Stimulated activated naive B cell treated with anti-CD40 and anti-IgM and Interleukin-4, amounts not matched to agents 10 μg/mL and 1 μg/mL and 100 μg/mL, for 72 hours (primary cell): ENCODE results near the gene CPHXL2.

ENCODE experiments used
- ATAC-seq, 2 donors: fragments of 150-1000 bp; cut with Tn5 transposase; replicated peaks; 2 replicates each; pipeline ENCODE4 v1.10.0; 2021; ENCODE audit warnings: moderate library complexity in 1 of 2
- DNase-seq: peaks from one replicate; pipeline ENCODE4 v3.0.0; 2021
- H3K27ac Mint-ChIP-seq: one replicate; pipeline ENCODE4 v1.8.0; 2022; ENCODE audit warnings: mild to moderate bottlenecking, mixed read lengths
- H3K27me3 Mint-ChIP-seq, 2 donors: one replicate each; pipeline ENCODE4 v1.8.0; 2022; ENCODE audit warnings: mixed read lengths in 2 of 2
- H3K36me3 Mint-ChIP-seq, 2 donors: one replicate each; pipeline ENCODE4 v1.8.0; 2022; ENCODE audit warnings: mixed read lengths in 2 of 2, mild to moderate bottlenecking in 1 of 2
- H3K4me1 Mint-ChIP-seq, 2 donors: one replicate each; pipeline ENCODE4 v1.8.0; 2022; ENCODE audit warnings: mixed read lengths in 2 of 2, mild to moderate bottlenecking in 1 of 2
- H3K4me3 Mint-ChIP-seq, 2 donors: one replicate each; pipeline ENCODE4 v1.8.0; 2022; ENCODE audit warnings: mild to moderate bottlenecking in 2 of 2, mixed read lengths in 2 of 2, moderate library complexity in 1 of 2
- H3K9me3 Mint-ChIP-seq, 2 donors: one replicate each; pipeline ENCODE4 v1.8.0; 2022; ENCODE audit warnings: mixed read lengths in 2 of 2, mild to moderate bottlenecking in 1 of 2

Gene CPHXL2

DNA sequence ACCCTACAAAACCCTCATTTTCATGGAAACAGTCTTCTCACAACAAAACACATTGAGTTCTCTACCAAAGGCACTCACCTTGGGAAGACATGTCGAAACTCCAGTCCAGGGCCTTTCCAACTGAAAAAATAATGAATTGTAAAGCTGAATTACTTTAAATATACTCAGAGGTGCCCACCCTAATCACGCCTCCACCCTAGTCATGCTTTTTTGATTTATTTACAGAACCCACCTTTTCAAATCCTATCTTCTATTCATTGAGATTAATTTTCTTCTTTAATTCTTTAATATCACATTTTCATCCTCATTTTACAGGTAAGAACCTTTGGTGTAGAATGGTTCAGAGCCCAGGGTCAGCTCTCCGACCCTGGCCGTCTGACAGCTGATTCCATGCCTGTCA, at the start of gene CPHXL2:
Gene CPHXL2, minus strand, starts transcription at position 101 of the 400 bp plus-strand sequence. Its CDS starts 10 bp downstream, at position 91.
- Mint-ChIP-seq H3K4me3 (no peak within 1 kb of the TSS), H3K27me3 (no peaks in the 10 kb centered on the region), H3K27ac (no peak within 1 kb of the TSS), H3K36me3 (peaks cover 0 to under 1% of the 10 kb centered on the region in 2 donors), H3K9me3 (no peaks in the 10 kb centered on the region), H3K4me1 (no peaks in the 10 kb centered on the region)
- DNase-seq (no peak), ATAC-seq (no peak)

DNA sequence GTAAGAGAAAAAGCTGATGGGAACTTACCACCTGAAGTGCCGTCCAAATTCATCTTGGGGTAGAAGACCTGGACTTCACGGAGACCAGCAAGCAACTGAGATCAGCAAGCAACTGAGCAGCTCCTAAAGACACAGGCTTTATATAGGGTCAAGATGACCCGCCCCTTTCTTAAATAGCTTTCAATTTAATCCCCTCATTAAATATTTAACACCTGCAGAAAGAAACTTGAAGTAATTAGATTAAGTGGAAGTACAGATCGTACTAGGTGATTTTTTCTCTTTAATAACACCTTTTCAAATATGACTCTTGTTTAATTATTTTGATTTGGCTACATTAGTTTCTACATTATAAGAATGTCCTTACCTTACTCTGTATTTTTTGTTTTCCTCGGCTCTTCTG, 49.6 kb upstream of the CPHXL2 start, which contains the start of gene CPHXL:
Gene CPHXL, minus strand, starts transcription at position 101 of the 400 bp plus-strand sequence. Its CDS starts 48 bp downstream, at position 53.
- H3K4me3 Mint-ChIP-seq, result no peak within 1 kb of the TSS
- H3K27me3 Mint-ChIP-seq, result peaks cover 0 to 7% of the 10 kb centered on the region in 2 donors
- no peak for ATAC-seq
- no peak for DNase-seq
- no peaks in the 10 kb centered on the region for H3K36me3 Mint-ChIP-seq
- H3K4me1 Mint-ChIP-seq, result no peaks in the 10 kb centered on the region
- H3K27ac Mint-ChIP-seq, result no peak within 1 kb of the TSS
- H3K9me3 Mint-ChIP-seq, result no peaks in the 10 kb centered on the region

DNA sequence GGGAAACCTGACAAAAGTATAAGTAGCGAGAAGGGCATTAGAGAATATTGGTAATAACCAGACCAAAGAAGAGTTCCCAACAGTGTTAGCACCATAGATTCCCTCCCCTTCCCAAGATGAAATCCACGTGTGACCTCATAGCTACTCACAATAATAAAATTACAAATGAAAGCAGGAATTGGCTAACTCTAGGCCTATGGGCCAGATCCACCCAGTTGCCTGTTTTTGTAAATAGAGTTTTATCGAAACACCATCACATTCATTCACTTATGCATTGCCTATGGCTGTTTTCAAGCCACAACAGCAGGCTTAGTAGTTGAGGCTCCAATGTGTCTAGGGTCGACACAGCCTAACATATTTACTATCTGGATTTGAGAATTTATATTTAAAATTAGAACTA, 41.6 kb upstream of the CPHXL2 start:
- ATAC-seq, result no peak
- Mint-ChIP-seq H3K27me3 (peaks cover 35 to 36% of the 10 kb centered on the region in 2 donors), H3K9me3 (peaks cover 3 to 4% of the 10 kb centered on the region in 2 donors), H3K27ac (no peak overlapping the region), H3K4me3 (no peak overlapping the region), H3K4me1 (no peaks in the 10 kb centered on the region), H3K36me3 (peaks cover 0 to 3% of the 10 kb centered on the region in 2 donors)
- no peak for DNase-seq

DNA sequence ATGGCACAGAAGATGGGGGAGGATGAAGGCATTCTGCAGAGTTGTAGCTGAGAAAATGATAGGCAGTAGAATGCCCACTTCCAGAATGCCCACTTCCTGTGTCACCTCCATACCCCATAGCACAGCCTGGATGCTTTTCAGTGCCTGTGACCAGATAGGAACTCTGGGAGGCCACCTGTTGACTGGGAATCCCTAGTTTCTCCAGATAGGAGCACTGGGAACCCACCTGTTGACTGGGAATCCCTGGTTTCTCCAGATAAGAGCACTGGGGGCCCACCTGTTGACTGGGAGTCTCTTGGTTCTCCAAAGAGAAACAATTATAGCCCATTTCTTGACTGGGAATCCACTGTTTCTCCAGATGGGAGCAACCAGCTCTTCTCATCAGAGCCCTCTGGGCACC, 37.9 kb upstream of the CPHXL2 start:
- DNase-seq (no peak), ATAC-seq (no peak)
- peaks cover 22 to 27% of the 10 kb centered on the region in 2 donors for H3K27me3 Mint-ChIP-seq
- peaks cover 0 to 7% of the 10 kb centered on the region in 2 donors for H3K36me3 Mint-ChIP-seq
- no peaks in the 10 kb centered on the region for H3K4me1 Mint-ChIP-seq
- no peak overlapping the region for H3K27ac Mint-ChIP-seq
- peaks cover 12 to 14% of the 10 kb centered on the region in 2 donors for H3K9me3 Mint-ChIP-seq
- no peak overlapping the region for H3K4me3 Mint-ChIP-seq

DNA sequence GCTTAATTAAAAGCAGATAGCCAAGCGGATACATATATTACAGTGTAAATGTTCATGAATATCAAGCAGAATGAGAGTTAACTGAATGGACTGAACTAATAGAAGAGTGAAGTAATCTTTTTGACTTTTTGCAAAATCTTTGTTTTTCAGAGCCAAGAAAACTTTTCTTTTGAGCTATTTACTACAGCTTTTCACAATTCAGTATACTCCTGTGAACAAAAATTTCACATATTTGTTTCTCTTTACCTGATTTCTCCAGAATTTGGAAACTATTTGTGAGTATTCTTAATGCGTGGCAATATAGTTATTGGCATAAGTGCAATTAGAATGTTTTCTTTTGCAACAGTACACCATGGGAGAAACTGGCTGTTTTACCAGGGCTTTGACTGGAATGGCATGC, 33.5 kb upstream of the CPHXL2 start:
- H3K4me3 Mint-ChIP-seq, result no peak overlapping the region
- peaks cover 1 to 4% of the 10 kb centered on the region in 2 donors for H3K36me3 Mint-ChIP-seq
- DNase-seq (no peak), ATAC-seq (no peak)
- H3K9me3 Mint-ChIP-seq, result peaks cover 11 to 16% of the 10 kb centered on the region in 2 donors
- no peak overlapping the region for H3K27ac Mint-ChIP-seq
- peaks cover 9 to 14% of the 10 kb centered on the region in 2 donors for H3K27me3 Mint-ChIP-seq
- no peaks in the 10 kb centered on the region for H3K4me1 Mint-ChIP-seq

DNA sequence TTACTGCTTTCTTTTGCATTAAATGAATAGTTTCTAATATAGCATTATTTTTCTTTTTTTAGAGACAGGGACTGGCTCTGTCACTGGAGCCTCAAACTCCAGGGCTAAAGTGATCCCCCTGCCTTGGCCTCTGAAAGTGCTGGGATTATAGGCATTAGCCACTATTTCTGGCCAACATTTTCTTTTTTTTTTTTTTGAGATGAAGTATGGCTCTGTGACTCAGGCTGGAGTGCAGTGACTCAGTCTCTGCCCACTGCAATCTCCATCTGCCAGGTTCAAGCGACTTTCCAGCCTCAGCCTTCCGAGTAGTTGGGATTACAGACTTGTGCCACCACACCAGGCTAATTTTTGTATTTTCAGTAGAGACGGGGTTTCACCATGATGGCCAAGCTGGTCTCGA, 26.5 kb upstream of the CPHXL2 start:
- no peaks in the 10 kb centered on the region for H3K4me1 Mint-ChIP-seq

DNA sequence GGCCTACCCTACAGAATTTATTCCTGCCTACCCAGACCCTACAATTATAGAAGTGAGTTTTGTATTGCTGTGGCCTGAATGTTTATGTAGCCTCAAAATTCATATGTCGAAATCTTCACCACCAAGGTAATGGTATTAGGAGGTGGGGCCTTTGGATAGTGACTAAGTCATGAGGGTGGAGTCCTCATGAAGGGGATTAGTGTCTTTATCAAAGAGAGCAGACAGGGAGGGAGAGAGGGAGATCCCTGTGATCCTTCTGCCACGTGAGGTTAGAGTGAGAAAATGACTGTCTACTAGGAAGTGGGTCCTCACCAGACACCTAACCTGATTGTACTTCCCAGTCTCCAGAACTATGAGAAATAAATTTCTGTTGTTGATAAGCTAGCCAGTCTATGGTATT, 25.4 kb upstream of the CPHXL2 start:
- H3K4me1 Mint-ChIP-seq, result no peaks in the 10 kb centered on the region

More for the DNA sequence above, 26.5 kb upstream of the CPHXL2 start:
- peaks cover under 1 to 9% of the 10 kb centered on the region in 2 donors for H3K27me3 Mint-ChIP-seq
- H3K27ac Mint-ChIP-seq, result no peak overlapping the region
- peaks cover 0 to 1% of the 10 kb centered on the region in 2 donors for H3K36me3 Mint-ChIP-seq
- H3K9me3 Mint-ChIP-seq, result peaks cover 0 to under 1% of the 10 kb centered on the region in 2 donors
- DNase-seq (no peak), ATAC-seq (no peak)
- H3K4me3 Mint-ChIP-seq, result no peak overlapping the region

DNA sequence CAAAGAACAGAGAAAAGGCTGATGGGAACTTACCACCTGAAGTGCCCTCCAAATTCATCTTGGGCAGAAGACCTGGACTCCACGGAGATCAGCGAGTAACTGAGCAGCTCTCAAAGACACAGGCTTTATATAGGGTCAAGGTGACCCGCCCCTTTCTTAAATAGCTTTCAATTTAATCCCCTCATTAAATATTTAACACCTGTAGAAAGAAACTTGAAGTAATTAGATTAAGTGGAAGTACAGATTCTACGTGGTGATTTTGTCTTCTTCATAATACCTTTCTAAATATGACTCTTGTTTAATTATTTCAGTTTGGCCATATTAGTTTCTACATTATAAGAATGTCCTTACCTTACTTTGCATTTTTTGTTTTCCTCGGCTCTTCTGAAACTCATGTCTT, 24.6 kb upstream of the CPHXL2 start, which contains the start of gene DUXB:
Gene DUXB, minus strand, starts transcription at position 101 of the 400 bp plus-strand sequence. Its CDS starts 43 bp downstream, at position 58.
- no peaks in the 10 kb centered on the region for H3K4me1 Mint-ChIP-seq
- no peak for ATAC-seq
- peaks cover 0 to 1% of the 10 kb centered on the region in 2 donors for H3K36me3 Mint-ChIP-seq
- H3K9me3 Mint-ChIP-seq, result no peaks in the 10 kb centered on the region
- DNase-seq, result no peak
- H3K4me3 Mint-ChIP-seq, result no peak within 1 kb of the TSS
- no peak within 1 kb of the TSS for H3K27ac Mint-ChIP-seq
- peaks cover 0 to 9% of the 10 kb centered on the region in 2 donors for H3K27me3 Mint-ChIP-seq

More for the DNA sequence above, 25.4 kb upstream of the CPHXL2 start:
- Mint-ChIP-seq H3K27me3 (peaks cover 0 to 9% of the 10 kb centered on the region in 2 donors), H3K36me3 (peaks cover 0 to 1% of the 10 kb centered on the region in 2 donors), H3K4me3 (no peak overlapping the region), H3K9me3 (no peaks in the 10 kb centered on the region), H3K27ac (no peak overlapping the region)
- ATAC-seq (no peak), DNase-seq (no peak)

DNA sequence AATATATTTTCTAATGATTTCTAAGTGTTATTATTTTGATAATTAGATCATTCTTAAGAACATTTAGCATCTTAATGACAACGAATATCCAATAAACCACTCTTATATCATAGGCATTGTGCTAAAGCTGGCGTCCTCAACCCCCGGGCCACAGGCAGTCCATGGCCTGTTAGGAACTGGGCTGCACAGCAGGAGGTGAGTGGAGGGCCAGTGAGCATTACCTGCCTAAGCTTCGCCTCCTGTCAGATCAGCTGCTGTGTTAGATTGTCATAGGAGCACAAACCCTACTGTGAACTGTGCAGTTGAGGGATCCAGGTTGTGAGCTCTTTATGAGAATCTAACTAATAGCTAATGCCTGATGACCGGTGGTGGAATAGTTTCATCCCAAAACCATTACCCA, 20.8 kb upstream of the CPHXL2 start:
- DNase-seq, result no peak
- no peak for ATAC-seq
- no peaks in the 10 kb centered on the region for H3K27me3 Mint-ChIP-seq
- no peaks in the 10 kb centered on the region for H3K9me3 Mint-ChIP-seq
- no peak overlapping the region for H3K27ac Mint-ChIP-seq
- H3K36me3 Mint-ChIP-seq, result no peaks in the 10 kb centered on the region
- no peak overlapping the region for H3K4me3 Mint-ChIP-seq
- H3K4me1 Mint-ChIP-seq, result no peaks in the 10 kb centered on the region

DNA sequence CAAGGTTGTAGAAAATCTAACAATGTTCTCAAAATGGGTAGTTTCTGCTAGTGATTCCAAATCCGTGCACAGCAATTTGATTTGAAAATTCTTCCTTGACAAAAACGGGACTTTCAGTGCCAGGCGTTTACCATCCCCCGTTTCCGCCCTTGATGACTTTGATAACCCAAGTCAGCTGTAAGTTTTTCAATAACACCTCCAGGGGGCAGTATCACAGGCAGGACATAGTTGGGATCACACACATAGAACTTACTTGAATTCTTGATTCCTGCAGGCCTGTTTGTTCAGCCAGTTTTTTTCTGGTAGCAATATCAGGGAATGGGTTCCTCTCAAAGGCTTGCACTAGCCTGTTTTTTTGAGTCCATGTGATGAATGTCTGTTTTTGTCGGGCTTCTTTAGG, 18.9 kb upstream of the CPHXL2 start:
- Mint-ChIP-seq H3K4me1 (no peaks in the 10 kb centered on the region), H3K9me3 (no peaks in the 10 kb centered on the region), H3K27me3 (no peaks in the 10 kb centered on the region), H3K4me3 (no peak overlapping the region), H3K27ac (no peak overlapping the region), H3K36me3 (no peaks in the 10 kb centered on the region)
- DNase-seq (no peak), ATAC-seq (no peak)

DNA sequence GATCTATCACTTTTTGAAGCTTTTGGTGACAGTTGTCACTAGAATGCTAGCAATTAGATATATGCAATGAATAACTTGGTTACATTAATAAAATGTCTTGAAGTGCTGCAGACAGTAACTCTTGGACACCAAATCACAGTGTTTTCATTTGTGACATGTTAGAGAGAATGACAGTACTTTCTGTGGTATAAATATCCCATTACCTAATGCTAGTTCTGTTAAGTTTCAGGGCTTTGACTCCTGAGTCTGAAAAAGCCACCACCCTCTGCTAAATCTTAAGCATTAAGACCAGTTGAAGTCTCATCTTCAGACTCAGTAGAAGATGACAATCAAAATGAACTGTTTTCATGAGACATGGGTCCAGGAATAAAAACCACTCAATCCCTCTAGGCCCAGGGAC, 10.6 kb upstream of the CPHXL2 start:
- Mint-ChIP-seq H3K4me3 (no peak overlapping the region), H3K27ac (no peak overlapping the region), H3K27me3 (peaks cover 0 to 15% of the 10 kb centered on the region in 2 donors), H3K9me3 (peaks cover 5 to 7% of the 10 kb centered on the region in 2 donors), H3K36me3 (peaks cover 0 to 17% of the 10 kb centered on the region in 2 donors), H3K4me1 (no peaks in the 10 kb centered on the region)
- no peak for DNase-seq
- no peak for ATAC-seq

DNA sequence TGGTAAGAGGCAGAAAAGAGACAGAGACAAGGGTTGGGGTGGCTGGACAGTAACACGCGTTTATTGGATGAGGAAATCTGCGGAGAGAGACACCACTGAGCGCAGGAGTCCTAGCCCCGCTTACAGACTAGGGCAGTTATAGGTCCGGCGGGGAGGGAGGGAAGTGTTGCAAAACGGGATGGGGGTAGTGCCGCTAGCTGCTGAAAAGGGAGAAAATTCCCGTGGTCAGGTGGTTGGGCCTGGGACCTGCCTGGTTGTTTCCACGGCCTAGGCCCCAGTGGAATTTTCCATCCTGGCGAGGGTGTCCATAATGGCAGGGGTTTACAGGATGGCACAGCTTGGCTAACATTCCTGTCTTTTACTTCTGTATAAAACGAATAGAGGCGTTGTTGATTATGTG, 5.5 kb upstream of the CPHXL2 start:
- Mint-ChIP-seq H3K27me3 (peaks cover 0 to 15% of the 10 kb centered on the region in 2 donors), H3K36me3 (peaks cover 3 to 14% of the 10 kb centered on the region in 2 donors), H3K9me3 (peaks cover 5 to 6% of the 10 kb centered on the region in 2 donors), H3K4me1 (no peaks in the 10 kb centered on the region), H3K4me3 (no peak overlapping the region), H3K27ac (no peak overlapping the region)
- no peak for ATAC-seq
- no peak for DNase-seq

DNA sequence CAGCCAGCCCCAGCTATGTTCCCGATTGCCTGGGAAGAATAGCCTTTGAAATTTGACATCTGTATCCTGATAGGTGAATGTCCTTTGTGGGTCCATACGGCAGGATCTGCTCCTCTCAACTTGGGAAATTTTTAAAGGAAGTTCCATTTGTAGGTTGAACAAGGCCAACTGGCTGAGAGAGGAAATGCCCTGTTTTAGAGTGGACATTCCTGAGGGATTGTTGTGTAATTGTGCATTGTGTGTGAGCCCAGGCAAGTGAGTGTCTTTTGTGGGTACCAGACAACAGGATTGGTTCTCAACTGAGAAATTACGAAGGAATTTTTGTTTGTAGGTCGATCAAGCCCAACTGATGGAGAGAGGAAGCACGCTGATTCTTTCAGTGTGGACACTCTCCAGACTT, 2.6 kb upstream of the CPHXL2 start:
- H3K27me3 Mint-ChIP-seq, result peaks cover 0 to 11% of the 10 kb centered on the region in 2 donors
- peaks cover 3 to 4% of the 10 kb centered on the region in 2 donors for H3K9me3 Mint-ChIP-seq
- H3K27ac Mint-ChIP-seq, result no peak overlapping the region
- H3K36me3 Mint-ChIP-seq, result peaks cover 3 to 12% of the 10 kb centered on the region in 2 donors
- H3K4me3 Mint-ChIP-seq, result no peak overlapping the region
- ATAC-seq (no peak), DNase-seq (no peak)
- H3K4me1 Mint-ChIP-seq, result no peaks in the 10 kb centered on the region

DNA sequence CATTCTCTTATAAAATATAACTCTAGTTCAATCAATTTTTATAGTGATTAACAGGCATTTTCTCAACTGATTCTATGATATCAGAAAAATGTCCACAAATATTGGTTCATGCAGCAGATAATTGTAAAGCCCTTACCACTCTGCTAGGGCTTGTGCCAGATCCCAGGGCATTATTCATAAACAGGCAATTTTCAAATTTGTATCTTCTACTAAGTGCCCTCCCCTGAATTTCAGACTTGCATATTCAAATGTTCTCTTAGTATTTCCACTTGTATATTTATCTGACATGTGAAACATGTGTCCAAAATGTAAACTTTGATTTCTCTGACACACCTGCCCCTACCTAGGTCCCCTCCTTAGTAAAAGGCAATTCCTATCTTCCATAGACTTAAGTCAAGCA, 9.3 kb downstream of the CPHXL2 start:
- H3K27ac Mint-ChIP-seq, result no peak overlapping the region
- H3K4me3 Mint-ChIP-seq, result no peak overlapping the region
- DNase-seq (no peak), ATAC-seq (no peak)
- H3K36me3 Mint-ChIP-seq, result peaks cover 2 to 8% of the 10 kb centered on the region in 2 donors
- peaks cover 0 to 2% of the 10 kb centered on the region in 2 donors for H3K9me3 Mint-ChIP-seq
- H3K27me3 Mint-ChIP-seq, result no peaks in the 10 kb centered on the region
- no peaks in the 10 kb centered on the region for H3K4me1 Mint-ChIP-seq

DNA sequence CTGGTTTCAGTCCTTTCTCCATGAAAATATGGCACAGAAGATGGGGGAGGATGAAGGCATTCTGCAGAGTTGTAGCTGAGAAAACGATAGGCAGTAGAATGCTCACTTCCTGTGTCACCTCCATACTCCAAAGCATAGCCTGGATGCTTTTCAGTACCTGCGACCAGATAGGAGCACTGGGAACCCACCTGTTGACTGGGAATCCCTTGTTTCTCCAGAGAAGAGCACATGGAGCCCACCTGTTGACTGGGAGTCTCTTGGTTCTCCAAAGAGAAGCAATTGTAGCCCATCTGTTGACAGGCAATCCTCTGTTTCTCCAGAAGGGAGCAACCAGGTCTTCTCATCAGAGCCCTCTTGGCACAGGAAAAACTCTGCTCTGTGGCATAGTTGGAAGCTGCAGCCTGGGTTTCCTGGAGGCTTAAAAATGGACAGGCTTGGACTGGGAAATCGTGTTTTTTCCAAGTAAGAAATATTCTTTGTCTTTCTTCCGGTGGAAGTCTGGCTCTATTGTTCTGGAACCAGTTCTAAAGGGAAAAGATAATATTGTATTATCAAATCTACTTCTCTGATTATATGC, 16.0 kb downstream of the CPHXL2 start:
- H3K27me3 Mint-ChIP-seq, result no peaks in the 10 kb centered on the region
- peaks cover 25 to 26% of the 10 kb centered on the region in 2 donors for H3K36me3 Mint-ChIP-seq
- ATAC-seq (no peak), DNase-seq (no peak)
- H3K27ac Mint-ChIP-seq, result no peak overlapping the region
- H3K4me1 Mint-ChIP-seq, result peaks cover 0 to 8% of the 10 kb centered on the region in 2 donors
- peaks cover 0 to under 1% of the 10 kb centered on the region in 2 donors for H3K9me3 Mint-ChIP-seq
- H3K4me3 Mint-ChIP-seq, result no peak overlapping the region
